Activated CD4-positive, alpha-beta T cell treated with anti-CD3 and anti-CD28 coated beads, Interleukin-2, amount 50 U/mL, for 16 hours (primary cell): ENCODE measurements around the gene REC114.
"Not testable (repeated sequence)": the region's sequence is repeated elsewhere in the genome, so short reads cannot be mapped to it uniquely, and the experiment has no call there.

ENCODE experiments used
- DNase-seq: peaks from one replicate; pipeline ENCODE4 v3.0.0-alpha.2; 2020

REC114 gene

GRCh38 chr15:73442968-73443367, at the start of gene REC114:
REC114 (plus strand) TSS chr15:73443164; CDS start chr15:73443186, 22 bp downstream.
- DNase-seq = no peak

GRCh38 chr15:73393336-73393735, 49.6 kb upstream of the REC114 start:
- no peak for DNase-seq

- no peak for DNase-seq
Measured at GRCh38 chr15:73394782-73395181, 48.2 kb upstream of the REC114 start.

GRCh38 chr15:73395671-73396070, 47.3 kb upstream of the REC114 start:
- no peak for DNase-seq

GRCh38 chr15:73397461-73397860, 45.5 kb upstream of the REC114 start:
- no peak for DNase-seq

- no peak for DNase-seq
Measured at GRCh38 chr15:73398861-73399260, 44.1 kb upstream of the REC114 start.

GRCh38 chr15:73400222-73400621, 42.7 kb upstream of the REC114 start:
- not testable (repeated sequence) for DNase-seq

- no peak for DNase-seq
Measured at GRCh38 chr15:73403171-73403570, 39.8 kb upstream of the REC114 start.

GRCh38 chr15:73414876-73415275, 28.1 kb upstream of the REC114 start:
- DNase-seq = no peak

- DNase-seq = no peak
Measured at GRCh38 chr15:73424506-73424905, 18.5 kb upstream of the REC114 start.

GRCh38 chr15:73425510-73425909, 17.5 kb upstream of the REC114 start:
- no peak for DNase-seq

- peak; percentile 16 for DNase-seq
Measured at GRCh38 chr15:73426323-73426994, 16.5 kb upstream of the REC114 start.

GRCh38 chr15:73431329-73431728, 11.6 kb upstream of the REC114 start:
- DNase-seq = not testable (repeated sequence)

GRCh38 chr15:73433873-73434272, 9.1 kb upstream of the REC114 start:
- DNase-seq = no peak

GRCh38 chr15:73436613-73437012, 6.4 kb upstream of the REC114 start:
- DNase-seq = no peak

GRCh38 chr15:73437543-73438109, 5.3 kb upstream of the REC114 start:
- DNase-seq = peak; percentile 14

GRCh38 chr15:73438651-73439050, 4.3 kb upstream of the REC114 start:
- DNase-seq = no peak

- no peak for DNase-seq
Measured at GRCh38 chr15:73440571-73440970, 2.4 kb upstream of the REC114 start.

GRCh38 chr15:73442421-73442820, 543 bp upstream of the REC114 start:
- DNase-seq = no peak

GRCh38 chr15:73447471-73447870, 4.5 kb downstream of the REC114 start:
- not testable (repeated sequence) for DNase-seq

- peak; percentile 3 for DNase-seq
Measured at GRCh38 chr15:73448158-73448758, 5.3 kb downstream of the REC114 start.

GRCh38 chr15:73449980-73450379, 7.0 kb downstream of the REC114 start:
- not testable (repeated sequence) for DNase-seq

GRCh38 chr15:73454096-73454495, 11.1 kb downstream of the REC114 start:
- DNase-seq = no peak

GRCh38 chr15:73455876-73456275, 12.9 kb downstream of the REC114 start:
- no peak for DNase-seq
